ENCODE data around the gene PRKCZ. TPM values are rescaled to one million over a fixed set of nuclear protein-coding genes. Genes with fewer than 3 reads are reported as not detected.
"Not testable (repeated sequence)": the region's sequence is repeated elsewhere in the genome, so short reads cannot be mapped to it uniquely, and the experiment has no call there.

Gene PRKCZ
- total RNA-seq, 1 donor = 4.6 TPM

DNA sequence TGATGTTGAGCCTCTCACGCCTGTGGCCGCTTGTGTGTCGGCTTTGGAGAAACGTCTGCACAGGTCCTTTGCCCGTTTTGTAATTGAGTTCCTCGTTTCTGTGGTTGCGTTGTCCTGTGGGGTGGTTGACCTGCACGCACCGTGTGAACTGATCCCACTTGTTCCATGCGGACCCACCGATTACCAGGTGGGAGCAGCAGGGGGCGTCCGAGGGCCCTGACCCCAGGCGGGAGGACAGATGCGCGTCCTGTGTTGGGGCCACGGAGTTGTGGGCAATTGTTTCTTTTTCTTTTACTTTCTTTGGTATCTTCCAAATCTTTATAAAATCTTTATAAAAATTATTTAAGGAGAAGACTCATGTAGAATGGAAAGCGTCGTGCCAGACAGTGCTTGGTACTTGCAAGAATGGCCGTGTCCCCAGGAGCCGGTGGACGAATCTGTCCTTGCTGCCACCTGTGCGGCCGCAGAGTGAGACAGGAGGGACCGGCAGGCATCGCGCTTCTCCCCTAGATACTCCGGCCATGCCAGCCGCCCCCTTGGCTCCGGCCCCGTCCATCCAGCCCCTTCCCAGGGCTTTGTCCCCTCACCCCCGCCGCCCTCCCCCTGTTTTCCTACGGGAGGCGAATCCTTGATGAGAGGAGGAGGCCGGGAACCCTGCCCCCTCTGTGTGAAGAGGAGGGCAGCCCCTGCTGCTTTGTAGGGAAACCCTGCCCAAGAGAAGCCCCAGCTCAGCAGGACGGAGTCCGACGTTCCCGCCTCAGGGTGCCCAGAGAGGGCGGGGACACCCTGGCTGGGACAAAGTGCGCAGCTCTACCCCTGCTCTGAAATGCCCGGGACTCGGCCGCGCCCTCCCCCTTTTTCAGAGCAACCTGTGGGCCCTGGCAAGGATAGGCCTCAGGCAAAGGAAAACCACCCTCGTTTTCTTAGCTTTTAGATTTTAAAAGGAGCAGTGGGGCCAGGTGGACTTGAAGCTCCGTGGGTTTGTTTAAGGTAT, 41.7 kb downstream of the PRKCZ start:
- no peaks in the 10 kb centered on the region for H3K4me1 ChIP-seq (ENCODE audit: insufficient read depth, low read length)
- no peak overlapping the region for H3K4me3 ChIP-seq (ENCODE audit: low read length)
- H3K27me3 ChIP-seq (ENCODE audit: insufficient read depth, low read length) = no peaks in the 10 kb centered on the region
- H3K9me3 ChIP-seq (ENCODE audit: low read depth, low read length) = no peaks in the 10 kb centered on the region

DNA sequence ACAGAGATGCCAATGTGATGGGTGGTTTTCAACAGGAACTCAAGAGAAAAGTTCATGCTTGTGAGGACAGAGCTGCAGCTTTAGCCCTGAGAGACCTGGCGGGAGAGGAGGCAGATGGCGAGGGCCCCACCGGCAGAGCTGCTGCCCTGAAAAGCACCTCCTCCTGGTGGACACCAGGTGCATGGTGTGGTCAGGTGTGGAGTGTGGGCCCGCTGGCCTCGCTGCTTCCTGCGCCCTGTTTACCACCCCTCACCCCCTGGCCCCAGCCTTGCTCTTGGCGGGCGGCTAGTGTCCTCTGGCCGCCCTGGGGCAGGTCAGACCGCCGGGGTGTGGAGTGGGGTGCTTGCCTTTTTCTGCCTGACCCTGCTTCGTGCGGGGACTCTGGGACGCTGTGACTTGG, 42.8 kb downstream of the PRKCZ start:
- Histone ChIP-seq H3K27me3 (ENCODE audit: insufficient read depth, low read length) (no peaks in the 10 kb centered on the region), H3K9me3 (ENCODE audit: low read depth, low read length) (no peaks in the 10 kb centered on the region), H3K4me3 (ENCODE audit: low read length) (no peak overlapping the region), H3K4me1 (ENCODE audit: insufficient read depth, low read length) (no peaks in the 10 kb centered on the region)

DNA sequence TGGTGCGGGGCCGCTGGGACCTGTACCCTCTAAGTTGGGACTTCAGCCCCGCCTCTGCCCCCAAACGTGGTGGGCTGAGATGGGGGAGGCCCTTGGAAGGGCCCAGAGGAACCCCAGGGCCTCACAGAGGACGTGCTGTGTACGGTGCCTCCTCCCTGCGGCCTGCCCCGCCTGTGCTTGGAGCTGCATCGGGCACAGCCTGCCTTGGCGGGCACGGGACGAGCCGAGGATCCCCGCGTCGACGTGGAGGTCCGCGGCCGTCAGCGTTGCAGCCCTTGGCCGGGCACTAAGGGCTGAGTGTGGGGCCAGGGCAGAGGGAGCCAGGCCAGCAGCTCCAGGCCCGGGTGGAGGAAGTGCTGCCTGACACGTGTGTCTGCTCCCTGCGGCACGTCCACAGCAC, 43.4 kb downstream of the PRKCZ start:
- H3K4me1 ChIP-seq (ENCODE audit: insufficient read depth, low read length) = no peaks in the 10 kb centered on the region
- H3K4me3 ChIP-seq (ENCODE audit: low read length) = no peak overlapping the region
- no peaks in the 10 kb centered on the region for H3K9me3 ChIP-seq (ENCODE audit: low read depth, low read length)
- H3K27me3 ChIP-seq (ENCODE audit: insufficient read depth, low read length) = no peaks in the 10 kb centered on the region

DNA sequence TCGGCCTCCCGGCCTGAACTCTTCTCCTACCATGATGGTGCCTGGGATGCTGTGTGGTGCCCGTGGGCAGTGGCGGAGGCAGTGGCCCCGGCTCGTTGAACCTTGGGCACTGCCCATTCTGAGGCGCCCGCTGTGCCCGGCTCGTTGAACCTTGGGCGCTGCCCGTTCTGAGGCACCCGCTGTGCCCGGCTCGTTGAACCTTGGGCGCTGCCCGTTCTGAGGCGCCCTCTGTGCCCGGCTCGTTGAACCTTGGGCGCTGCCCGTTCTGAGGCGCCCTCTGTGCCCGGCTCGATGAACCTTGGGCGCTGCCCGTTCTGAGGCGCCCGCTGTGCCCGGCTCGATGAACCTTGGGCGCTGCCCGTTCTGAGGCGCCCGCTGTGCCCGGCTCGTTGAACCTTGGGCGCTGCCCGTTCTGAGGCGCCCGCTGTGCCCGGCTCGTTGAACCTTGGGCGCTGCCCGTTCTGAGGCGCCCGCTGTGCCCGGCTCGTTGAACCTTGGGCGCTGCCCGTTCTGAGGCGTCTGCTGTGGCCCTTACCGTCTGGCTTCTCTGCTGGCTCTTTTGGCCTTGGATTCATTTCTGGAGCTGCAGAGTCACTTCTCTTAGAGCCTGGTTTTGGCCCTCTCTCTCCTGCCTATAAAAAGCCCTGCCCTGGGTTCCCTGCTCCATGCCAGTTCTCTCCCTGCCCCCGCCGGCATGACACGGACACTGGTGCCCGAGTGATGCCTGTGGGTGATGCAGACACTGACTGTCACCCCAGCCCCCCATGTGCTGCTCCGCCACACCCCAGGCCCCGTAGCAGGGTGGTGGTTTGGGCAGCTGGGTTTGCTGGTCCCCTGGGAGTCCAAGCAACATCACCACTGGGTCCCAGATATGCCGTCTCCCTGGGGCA, 44.3 kb downstream of the PRKCZ start:
- H3K4me3 ChIP-seq (ENCODE audit: low read length); H3K4me1 ChIP-seq (ENCODE audit: insufficient read depth, low read length); H3K27me3 ChIP-seq (ENCODE audit: insufficient read depth, low read length); H3K9me3 ChIP-seq (ENCODE audit: low read depth, low read length): not testable (repeated sequence)

DNA sequence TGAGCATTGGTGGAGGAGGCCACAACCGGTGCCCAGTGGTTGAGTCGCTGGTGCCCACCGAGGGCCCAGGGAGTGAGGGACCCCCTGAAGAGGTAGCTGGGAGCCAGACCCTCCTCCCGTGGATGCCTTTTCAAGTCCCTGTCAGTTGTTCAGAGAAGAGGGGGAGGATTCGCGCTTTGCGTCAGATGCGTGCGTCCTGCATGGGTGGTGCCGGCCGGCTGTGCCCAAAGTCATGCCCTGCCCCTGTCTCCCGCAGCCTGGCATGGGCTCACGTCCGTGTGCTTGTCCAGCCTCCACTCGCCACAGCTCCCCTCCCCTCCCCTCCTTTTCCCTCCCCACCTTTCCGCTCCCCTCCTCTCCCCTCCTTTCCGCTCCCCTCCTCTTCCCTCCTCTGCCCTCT, 45.2 kb downstream of the PRKCZ start:
- H3K4me1 ChIP-seq (ENCODE audit: insufficient read depth, low read length) = no peaks in the 10 kb centered on the region
- no peak overlapping the region for H3K4me3 ChIP-seq (ENCODE audit: low read length)
- H3K9me3 ChIP-seq (ENCODE audit: low read depth, low read length) = no peaks in the 10 kb centered on the region
- H3K27me3 ChIP-seq (ENCODE audit: insufficient read depth, low read length) = no peaks in the 10 kb centered on the region

DNA sequence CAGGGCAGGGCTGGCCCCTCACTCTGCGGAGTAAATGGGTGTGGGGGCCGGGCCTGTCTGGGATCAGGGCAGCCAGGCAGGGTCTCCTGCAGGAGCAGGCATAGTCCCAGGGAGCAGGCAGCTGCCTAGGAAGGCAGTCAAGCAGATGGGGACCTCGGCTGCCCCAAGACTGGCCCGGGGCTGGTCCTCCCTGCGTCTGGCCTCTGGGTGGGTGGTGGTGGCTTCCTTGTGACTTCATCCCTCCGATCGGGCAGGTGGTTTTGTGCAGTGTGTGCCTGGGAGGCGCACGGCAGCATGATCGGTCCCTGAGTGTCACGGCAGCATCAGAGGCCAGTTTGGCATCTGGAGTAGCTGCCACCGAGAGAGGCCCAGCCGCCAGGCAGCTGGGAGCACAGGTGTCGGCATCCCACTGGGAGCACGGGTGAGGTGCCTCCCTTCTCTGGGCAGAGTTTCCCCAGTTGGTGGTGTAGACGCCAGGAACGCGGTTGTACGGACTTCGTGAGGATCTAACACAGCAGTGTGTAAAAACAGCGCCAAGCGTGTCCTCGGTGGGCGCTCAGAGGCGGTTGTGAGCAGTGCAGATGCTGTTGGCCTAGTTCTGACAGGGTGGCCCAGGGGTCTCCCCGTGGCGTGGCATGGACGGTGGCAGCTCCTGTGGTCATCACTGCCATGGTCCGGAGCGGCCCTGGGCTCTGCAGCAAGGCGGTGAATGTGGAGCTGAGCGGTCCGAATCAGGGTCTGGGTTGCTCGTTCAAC, 45.9 kb downstream of the PRKCZ start:
- H3K9me3 ChIP-seq (ENCODE audit: low read depth, low read length) = no peaks in the 10 kb centered on the region
- no peak overlapping the region for H3K4me3 ChIP-seq (ENCODE audit: low read length)
- no peaks in the 10 kb centered on the region for H3K27me3 ChIP-seq (ENCODE audit: insufficient read depth, low read length)
- no peaks in the 10 kb centered on the region for H3K4me1 ChIP-seq (ENCODE audit: insufficient read depth, low read length)

DNA sequence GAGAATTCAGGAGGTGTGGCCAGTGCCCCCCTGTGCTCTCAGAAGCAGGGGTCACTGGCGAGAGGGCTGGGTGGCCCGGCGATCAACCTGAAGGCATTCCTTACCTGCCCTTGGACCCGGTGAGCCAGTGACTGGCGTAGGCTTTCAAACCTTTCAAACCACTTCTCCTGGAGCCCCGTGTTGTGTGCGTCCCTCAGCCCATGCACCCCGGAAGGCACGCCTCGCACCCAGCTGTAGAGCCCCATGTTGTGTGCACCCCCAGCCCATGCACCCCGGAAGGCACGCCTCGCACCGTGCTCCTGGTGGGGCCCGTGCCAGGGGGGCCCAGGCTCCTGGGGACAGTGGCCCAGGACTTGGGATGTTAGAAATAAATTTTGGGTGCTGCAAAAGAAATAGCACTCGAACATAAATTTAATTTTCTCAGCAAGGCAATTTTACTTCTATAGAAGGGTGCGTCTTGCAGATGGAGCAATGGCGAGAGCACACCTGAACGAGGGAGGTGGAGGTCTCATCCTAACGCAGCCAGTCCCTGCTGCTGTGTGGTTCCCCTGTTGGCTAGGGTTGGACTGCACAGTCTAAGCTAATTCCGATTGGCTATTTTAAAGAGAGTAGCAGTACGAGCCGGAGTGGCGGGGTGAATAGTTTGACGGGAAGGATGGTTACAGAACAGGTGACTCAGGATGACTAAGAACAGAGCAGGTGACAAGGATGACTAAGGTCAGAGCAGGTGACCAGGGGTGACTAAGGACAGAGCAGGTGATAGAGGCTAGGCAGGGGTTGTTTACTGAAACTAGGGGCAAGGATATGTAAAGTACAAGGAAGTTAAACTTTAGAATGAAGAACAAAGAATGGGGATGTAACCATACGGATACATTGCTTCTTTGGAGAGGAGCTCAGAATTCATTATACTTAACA, 47.4 kb downstream of the PRKCZ start:
- Histone ChIP-seq H3K27me3 (ENCODE audit: insufficient read depth, low read length) (no peaks in the 10 kb centered on the region), H3K4me1 (ENCODE audit: insufficient read depth, low read length) (no peaks in the 10 kb centered on the region), H3K4me3 (ENCODE audit: low read length) (no peak overlapping the region), H3K9me3 (ENCODE audit: low read depth, low read length) (no peaks in the 10 kb centered on the region)

DNA sequence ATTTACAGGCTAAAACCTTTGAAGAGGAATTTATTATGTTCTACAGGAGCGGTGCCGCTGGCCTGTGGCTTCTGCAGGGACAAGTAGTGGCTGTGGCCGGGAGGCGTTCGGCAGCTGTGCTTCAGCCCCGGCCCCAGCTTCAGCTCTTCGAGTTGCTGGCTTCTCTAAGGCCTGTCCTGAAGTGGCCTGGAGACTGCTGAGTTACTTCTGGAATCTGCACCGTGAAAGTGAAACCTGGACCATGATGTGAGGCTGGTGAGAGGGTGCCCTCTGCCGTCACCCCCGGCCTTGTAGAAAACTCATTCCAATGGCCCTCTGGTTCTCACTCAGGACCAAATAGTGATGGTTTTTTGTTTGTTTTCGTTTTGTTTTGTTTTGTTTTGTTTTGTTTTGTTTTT, 48.1 kb downstream of the PRKCZ start:
- no peaks in the 10 kb centered on the region for H3K27me3 ChIP-seq (ENCODE audit: insufficient read depth, low read length)
- no peaks in the 10 kb centered on the region for H3K4me1 ChIP-seq (ENCODE audit: insufficient read depth, low read length)
- no peaks in the 10 kb centered on the region for H3K9me3 ChIP-seq (ENCODE audit: low read depth, low read length)
- no peak overlapping the region for H3K4me3 ChIP-seq (ENCODE audit: low read length)

DNA sequence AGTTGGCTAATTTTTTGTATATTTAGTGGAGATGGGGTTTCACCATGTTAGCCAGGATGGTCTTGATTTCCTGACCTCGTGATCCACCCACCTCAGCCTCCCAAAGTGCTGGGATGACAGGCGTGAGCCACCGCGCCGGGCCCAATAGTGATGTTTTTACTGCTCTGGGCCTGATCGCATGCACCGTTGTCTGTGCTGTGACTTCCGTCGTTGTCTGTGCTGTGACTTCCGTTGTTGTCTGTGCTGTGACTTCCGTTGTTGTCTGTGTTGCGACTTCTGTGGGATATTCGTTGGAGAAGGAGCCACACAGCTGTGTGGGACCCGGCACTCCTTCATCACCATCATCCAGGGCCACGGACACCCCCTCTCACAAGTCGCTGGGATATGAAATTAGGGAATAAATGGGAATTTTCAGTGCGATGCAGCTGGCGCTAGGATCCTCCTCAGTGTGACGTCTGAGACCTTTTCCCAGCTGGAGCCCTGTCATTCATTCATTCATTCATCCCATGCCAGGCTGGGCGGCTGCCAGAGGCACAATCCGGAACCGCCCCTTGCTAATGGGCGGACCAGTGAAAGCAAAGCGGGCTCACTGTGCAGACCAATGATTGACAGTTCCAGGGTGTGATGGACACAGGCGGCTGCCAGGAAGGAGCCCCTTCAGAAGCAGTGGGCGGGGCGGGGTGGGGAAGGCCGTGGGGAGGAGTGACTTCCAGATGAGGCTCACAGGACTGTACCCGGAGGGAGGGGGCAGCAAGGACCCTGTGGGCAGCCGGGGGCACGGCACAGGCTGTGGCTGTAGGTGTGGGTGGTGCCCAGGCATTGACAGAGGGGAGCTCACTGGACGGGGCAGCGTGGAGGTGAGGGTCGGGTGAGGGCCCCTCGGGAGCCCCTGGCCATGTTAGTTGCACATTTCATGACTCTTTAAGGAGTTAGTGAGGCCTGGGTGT, 48.9 kb downstream of the PRKCZ start:
- Histone ChIP-seq H3K4me3 (ENCODE audit: low read length) (no peak overlapping the region), H3K9me3 (ENCODE audit: low read depth, low read length) (no peaks in the 10 kb centered on the region), H3K27me3 (ENCODE audit: insufficient read depth, low read length) (no peaks in the 10 kb centered on the region), H3K4me1 (ENCODE audit: insufficient read depth, low read length) (no peaks in the 10 kb centered on the region)

DNA sequence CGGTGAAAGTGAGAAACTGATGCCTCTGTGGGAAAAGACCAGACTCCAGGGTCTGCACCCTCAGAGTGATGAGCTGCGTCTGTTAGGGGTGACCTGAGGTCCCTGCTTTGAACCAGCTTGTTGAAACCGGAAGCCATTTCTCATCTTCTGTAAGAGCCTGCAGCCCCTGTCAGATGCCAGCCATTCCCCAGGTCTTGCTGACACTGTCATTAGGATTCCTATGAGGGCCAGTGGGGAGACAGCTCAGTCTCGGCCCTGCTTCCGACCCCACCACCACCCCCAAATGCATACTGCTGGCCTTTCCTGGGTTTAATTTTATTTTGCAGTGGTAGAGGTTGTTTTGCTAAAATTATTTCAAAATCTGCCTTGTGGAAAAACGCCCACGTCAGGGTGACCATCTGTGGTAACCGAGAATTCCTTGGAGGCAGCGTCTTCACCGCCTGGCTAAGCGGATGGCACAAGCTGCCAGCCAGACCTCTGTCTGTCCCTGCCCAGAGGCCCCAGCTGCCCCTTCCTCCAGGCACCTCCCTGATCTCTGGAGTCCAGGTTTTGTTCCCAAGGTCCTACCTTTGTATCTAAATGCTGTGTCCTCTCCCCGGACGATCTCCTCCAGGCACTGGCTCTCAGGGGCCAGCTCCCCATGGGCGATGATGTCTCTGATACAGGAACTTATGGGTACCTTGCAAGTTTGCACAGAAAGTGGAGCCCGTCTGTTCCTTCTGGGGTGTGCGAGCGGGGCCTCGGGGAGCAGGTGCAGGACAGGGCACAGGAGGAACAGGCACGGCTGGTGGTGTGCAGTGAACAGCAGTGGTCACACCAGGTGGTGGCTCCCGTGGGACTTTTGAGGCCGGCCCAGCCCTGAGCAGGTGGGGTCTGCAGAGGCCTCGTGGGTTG, 49.9 kb downstream of the PRKCZ start:
- Histone ChIP-seq H3K4me3 (ENCODE audit: low read length) (no peak overlapping the region), H3K9me3 (ENCODE audit: low read depth, low read length) (no peaks in the 10 kb centered on the region), H3K27me3 (ENCODE audit: insufficient read depth, low read length) (no peaks in the 10 kb centered on the region), H3K4me1 (ENCODE audit: insufficient read depth, low read length) (no peaks in the 10 kb centered on the region)

DNA sequence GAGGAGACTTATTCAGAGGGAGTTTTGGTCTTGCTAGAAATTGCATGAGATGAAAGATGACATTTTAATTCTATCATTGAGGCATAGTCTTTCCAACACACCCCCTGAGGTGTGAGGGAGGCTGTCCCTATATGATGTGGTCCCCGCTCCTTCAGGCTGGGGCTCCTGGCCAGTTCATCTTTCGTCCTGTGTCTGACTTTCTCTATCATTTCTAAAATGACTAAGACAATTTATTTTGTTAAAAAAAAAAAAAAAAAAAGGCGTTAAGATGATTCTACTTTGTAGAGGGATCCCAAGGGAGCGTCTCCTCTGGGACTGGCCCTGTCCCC, 50.5 kb downstream of the PRKCZ start:
- Histone ChIP-seq H3K4me1 (ENCODE audit: insufficient read depth, low read length) (no peaks in the 10 kb centered on the region), H3K27me3 (ENCODE audit: insufficient read depth, low read length) (no peaks in the 10 kb centered on the region), H3K9me3 (ENCODE audit: low read depth, low read length) (no peaks in the 10 kb centered on the region), H3K4me3 (ENCODE audit: low read length) (no peak overlapping the region)

DNA sequence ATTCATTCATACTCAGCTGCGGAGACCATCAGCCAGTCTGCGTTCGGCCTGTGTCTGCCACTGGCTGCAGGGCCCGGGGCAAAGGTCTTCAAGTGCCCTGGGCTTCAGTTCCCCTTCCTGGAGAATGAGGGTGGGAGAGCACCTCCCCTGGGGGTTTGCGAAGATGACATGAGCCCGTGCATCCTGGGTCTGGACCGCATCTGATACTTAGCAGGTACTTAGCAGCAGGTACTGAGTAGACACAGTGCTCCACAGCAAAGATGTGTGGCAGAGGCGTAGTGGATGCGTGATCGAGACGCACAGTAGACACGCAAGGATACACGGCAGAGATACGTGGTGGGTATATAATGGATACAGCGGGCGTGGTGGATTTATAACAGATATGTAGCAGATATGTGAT, 51.3 kb downstream of the PRKCZ start:
- Histone ChIP-seq H3K9me3 (ENCODE audit: low read depth, low read length) (no peaks in the 10 kb centered on the region), H3K27me3 (ENCODE audit: insufficient read depth, low read length) (no peaks in the 10 kb centered on the region), H3K4me1 (ENCODE audit: insufficient read depth, low read length) (no peaks in the 10 kb centered on the region), H3K4me3 (ENCODE audit: low read length) (no peak overlapping the region)

Measured in mononuclear cell (primary cell).